OCI-LY3 (cell line): ENCODE results near the gene ROBO2.

ENCODE experiments used
- EZH2phosphoT487 ChIP-seq: fragments of 200-600 bp; shearing (Covaris generic); IDR thresholded peaks from 2 replicates; pipeline ENCODE4 v1.6.1; 2018; ENCODE audit warnings: antibody characterized with exemption, mixed run types, low read depth
- TF ChIP-seq, protein P1 (sequence below): fragments of 200-600, 300-600 bp; sonication (generic); IDR thresholded peaks from 2 replicates; pipeline ENCODE4 v1.5.1; 2014; ENCODE audit warnings: antibody characterized with exemption, low read length, low read depth

- TF ChIP-seq, protein P1, sequence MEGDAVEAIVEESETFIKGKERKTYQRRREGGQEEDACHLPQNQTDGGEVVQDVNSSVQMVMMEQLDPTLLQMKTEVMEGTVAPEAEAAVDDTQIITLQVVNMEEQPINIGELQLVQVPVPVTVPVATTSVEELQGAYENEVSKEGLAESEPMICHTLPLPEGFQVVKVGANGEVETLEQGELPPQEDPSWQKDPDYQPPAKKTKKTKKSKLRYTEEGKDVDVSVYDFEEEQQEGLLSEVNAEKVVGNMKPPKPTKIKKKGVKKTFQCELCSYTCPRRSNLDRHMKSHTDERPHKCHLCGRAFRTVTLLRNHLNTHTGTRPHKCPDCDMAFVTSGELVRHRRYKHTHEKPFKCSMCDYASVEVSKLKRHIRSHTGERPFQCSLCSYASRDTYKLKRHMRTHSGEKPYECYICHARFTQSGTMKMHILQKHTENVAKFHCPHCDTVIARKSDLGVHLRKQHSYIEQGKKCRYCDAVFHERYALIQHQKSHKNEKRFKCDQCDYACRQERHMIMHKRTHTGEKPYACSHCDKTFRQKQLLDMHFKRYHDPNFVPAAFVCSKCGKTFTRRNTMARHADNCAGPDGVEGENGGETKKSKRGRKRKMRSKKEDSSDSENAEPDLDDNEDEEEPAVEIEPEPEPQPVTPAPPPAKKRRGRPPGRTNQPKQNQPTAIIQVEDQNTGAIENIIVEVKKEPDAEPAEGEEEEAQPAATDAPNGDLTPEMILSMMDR = no peak
- TF ChIP-seq EZH2phosphoT487 = no peak
Observed at GRCh38 chr3:77321646-77322045, 281.7 kb downstream of the ROBO2 start.
